ENCODE results near the gene KIRREL3. TPM values are rescaled to one million over a fixed set of nuclear protein-coding genes. Genes with fewer than 3 reads are reported as not detected.

Gene KIRREL3

Small RNAs within 50 kb of the gene (small RNA-seq; reads per million reads assigned to genes)
- gene AP001318.3 (ENCODE audit: insufficient read depth), result not detected
- gene MIR3167 (ENCODE audit: insufficient read depth), result not detected

Measured in neuronal stem cell (in vitro differentiated cells).